HG02852 (cell line): ENCODE results near the gene PHIP.
"Not testable (repeated sequence)": the region's sequence is repeated elsewhere in the genome, so short reads cannot be mapped to it uniquely, and the experiment has no call there.

Experiments used
- ATAC-seq: cut with Tn5 transposase; IDR thresholded peaks from one replicate; pipeline ENCODE4 v1.9.1; 2021; ENCODE audit warnings: mild to moderate bottlenecking, moderate library complexity; ENCODE audit not compliant: unreplicated experiment

The PHIP gene

GRCh38 chr6:79078075-79078969, at the start of gene PHIP:
Gene PHIP, minus strand, starts transcription at chr6:79078254. Its CDS starts 186 bp downstream, at chr6:79078068.
- ATAC-seq, result peak; percentile 68

GRCh38 chr6:79127660-79128059, 49.6 kb upstream of the PHIP start:
- ATAC-seq, result no peak

DNA sequence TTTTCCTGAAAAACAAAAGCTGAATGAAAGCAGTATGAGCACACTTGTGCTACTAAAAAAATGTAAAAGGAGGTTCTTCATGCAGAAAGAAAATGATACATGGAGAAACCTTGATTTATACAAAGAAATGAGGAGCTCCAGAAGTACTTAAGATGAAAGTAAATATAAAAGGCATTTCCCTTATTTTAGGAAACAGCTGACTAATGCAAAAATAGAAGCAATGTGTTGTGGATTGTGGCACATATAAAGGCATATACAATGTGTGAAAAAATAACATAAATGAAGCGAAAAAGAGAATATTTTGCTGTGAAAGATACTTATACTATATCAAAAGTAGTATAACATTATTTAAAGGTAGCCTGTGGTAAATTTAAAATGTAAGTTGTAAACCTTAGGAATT, 41.2 kb upstream of the PHIP start:
- no peak for ATAC-seq

DNA sequence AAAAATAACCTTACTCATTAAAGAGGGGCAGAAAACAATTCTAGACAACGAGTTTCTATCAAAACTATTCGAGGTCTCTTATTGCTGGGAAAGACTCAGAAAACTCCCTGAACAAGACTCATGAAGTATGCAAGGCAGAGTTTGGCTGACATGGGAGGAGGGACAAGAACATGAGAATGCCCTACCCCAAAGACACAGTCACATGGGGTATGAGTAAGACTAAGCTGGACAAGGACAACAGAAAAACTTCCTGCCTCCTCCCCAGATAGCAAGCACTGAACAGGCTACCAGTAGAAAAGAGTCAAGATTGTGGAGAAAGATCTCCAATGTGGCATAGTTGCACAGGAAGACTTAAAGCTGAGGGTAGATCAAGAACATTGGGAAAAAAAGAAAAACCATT, 39.7 kb upstream of the PHIP start:
- no peak for ATAC-seq

DNA sequence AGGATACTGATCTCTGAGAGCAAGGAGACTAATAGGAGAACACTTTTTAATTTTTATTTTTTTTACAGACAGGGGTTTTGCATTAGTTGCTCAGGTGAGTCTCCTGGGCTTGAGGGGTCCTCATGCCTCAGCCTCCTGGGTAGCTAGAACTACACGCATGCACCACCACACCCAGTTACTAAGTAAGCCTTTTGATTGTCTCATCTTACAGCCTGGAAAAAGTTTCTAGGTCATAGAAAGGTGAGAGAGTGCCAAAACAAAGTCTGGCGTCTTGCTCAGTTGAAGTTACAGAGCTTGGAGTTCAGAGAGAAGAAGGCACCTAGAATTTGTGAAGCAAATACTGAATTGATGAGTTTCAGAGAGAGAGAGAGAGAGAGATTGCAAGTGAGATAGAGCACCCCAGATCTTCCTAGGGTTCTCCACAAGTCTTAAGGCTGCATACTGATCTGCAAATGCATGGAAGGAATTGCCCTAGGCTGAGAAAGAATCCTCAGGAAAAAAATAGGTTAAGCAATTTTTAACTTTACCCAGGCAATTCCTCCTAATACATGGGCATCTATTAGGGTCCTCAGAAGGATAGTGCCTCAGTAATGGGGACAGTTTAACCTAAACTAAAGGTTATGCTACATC, 37.6 kb upstream of the PHIP start:
- no peak for ATAC-seq

GRCh38 chr6:79111549-79111948, 33.5 kb upstream of the PHIP start:
- no peak for ATAC-seq

GRCh38 chr6:79101164-79101563, 23.1 kb upstream of the PHIP start:
- ATAC-seq, result no peak

DNA sequence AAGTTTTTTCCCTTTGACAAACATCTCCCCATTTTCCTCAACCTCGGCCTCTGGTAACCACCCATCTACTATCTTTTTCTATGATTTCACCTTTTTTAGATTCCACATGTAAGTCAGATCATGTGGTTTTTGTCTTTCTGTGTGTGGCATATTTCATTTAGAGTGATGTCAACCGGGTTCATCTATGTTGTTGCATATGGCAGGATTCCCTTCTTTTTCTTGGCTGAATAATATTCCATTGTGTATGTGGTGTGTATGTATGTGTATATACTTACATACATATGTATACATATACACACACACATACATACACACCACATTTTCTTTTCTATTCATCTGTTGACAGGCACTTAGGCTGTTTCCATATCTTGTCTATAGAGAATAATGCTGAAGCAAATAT, 22.2 kb upstream of the PHIP start:
- no peak for ATAC-seq

DNA sequence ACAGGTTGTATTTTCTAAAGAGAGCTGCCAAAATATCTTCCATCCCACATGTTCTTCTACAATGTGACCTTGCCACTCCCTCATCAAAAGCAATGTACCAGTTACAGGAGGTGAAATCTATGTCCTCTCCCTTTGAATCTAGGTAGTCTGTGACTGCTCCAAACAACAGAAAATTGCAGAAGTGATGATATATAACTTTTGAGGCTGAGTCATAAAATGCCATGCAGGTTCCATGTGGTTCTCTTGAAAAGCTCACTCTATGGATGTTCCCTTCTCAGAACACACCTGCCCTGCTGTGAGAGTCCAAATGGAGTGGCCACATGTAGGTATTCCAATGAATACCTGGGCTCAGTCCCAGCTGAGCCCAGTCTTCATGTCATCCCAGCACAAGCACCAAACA, 16.9 kb upstream of the PHIP start:
- no peak for ATAC-seq

- ATAC-seq, result not testable (repeated sequence)
Measured at GRCh38 chr6:79091801-79092200, 13.7 kb upstream of the PHIP start.

- ATAC-seq, result no peak
Measured at GRCh38 chr6:79089552-79090404, 11.7 kb upstream of the PHIP start.

DNA sequence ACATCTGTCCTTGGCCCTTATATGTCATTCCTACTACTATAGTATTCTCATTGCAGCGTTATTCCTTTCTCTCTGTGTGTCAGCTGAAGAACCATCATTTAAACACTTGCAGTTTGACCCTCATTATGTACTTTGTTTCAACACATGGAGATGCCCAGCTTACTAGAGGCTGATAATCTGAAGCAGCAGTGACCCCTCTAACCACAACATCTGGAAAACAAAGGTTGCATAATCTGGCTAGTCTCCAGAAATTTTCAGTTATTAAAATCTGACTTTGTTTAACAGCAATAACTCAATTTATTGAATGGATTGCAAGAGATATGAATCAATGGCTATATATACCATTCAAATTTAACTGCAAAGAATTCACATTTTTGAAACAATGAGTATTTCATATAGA, 6.6 kb upstream of the PHIP start:
- ATAC-seq, result no peak

DNA sequence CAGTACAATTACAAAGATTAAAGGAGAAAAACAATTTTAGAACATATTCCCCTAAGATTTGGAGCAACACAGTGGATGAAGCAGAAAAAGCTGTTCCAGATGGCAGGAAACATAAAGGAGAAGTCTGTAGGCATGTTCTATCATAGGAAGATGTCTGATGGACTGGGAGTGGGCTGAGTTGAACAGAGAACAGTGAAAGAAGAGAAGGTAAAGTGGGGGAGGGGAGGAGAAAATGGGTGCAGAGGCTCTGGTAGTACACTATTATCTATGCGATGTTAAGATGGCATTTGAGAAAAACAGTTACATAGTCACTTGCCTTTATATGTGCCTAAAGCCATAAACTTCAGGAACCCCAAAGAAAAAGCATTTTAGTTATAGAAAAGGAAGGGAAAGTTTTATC, 4.2 kb upstream of the PHIP start:
- no peak for ATAC-seq

GRCh38 chr6:79081663-79082062, 3.6 kb upstream of the PHIP start:
- ATAC-seq, result no peak

DNA sequence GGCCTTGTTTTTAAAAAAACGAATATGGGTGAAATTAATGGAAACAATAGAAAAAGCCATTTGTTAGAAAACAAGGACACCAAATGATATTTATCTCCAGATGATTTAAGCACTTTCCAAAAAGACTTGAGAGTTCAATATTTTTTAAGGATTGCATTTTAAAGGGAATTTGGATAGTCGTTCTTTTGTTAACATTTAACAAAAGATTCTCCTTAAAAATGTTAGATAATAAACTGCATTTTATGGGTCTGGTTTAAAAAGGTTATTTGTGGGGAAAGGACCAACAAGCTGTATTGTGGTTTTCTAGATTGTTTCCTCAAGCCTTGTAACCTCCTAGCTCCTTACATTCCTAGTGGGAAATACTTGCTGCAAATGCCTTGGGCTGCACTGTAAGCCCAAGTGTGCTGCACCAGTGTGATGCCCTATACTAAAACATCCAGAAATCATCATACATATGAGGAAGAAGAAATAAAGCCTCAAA, 1.5 kb upstream of the PHIP start:
- no peak for ATAC-seq

DNA sequence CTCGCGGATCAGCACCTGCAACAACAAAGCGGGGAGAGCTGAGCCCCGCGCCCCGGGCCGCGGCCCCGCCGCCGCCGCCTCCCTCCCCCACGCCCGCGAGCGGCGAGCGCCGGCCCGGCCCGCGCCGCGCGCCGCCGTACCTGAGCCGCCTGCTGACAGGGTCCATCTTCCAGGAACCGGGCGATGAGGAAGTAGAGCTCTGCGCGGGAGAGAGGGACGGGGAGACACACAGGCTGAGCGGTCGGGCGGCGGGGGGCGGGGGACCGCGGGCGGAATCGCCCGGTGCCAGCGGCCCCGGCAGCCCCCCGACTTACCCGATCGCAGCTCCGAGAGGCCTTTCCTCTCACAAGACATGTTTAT, 359 bp downstream of the PHIP start:
- ATAC-seq, result peak; percentile 24

DNA sequence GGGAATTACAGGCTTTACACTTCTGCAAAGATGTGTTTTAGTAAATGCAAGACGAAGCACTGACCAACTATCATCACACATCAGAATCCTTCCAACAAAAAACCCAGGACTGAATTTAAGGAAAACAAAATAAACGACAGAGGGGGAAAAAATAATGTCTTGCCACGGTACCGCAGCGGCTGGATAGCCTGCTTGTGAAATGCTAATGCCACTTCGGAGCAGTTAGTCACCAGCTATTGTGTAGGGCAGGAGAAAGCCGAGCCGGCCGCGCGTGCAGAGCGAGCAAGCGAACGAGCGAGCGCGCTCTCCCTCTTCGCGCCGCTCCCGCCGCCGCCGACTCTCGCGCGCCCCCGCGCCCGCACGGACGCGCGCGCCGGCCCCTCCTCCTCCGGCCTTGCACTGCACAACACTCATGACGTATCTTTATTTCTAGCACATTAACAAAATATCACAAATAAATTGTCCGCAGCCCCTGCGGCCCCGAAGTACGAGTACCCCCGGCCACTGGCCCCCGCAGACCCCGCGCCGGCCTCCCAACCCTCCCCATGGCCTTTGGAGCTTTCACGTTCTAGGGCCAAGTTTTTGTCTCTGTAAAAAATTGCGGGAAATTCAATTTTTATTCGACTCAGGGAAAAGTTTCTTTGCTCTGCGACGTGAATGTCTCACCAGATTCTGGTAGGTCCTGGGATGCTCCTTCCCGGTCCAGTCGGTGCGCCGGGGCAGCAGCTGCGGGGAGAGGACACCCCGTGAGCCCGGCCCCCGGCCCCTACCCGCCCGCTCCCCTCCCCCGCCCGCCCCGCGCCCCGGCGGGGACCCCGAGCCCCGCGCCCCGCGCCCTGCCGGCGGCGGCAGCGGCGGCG, 1.0 kb downstream of the PHIP start:
- peak; percentile 41 for ATAC-seq

GRCh38 chr6:79076160-79076559, 1.9 kb downstream of the PHIP start:
- ATAC-seq, result no peak

DNA sequence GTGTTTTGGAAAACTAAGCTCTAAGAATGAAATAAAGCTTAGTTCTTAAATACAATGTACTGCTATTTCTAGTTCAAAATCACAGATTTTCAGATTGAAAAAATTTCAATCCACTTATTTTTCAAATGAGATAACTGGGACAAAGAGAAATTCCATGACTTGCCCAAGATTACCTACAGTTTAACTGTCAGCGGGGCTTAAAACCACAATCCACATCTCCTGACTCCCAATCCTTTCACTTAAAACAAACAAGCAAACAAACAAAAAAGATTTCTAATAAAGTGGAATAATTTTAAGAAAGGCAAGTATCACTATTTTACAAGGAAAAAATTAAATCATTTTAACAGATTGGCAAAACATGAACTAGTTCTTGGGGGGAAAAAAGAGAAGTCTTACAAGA, 4.2 kb downstream of the PHIP start:
- ATAC-seq, result no peak

DNA sequence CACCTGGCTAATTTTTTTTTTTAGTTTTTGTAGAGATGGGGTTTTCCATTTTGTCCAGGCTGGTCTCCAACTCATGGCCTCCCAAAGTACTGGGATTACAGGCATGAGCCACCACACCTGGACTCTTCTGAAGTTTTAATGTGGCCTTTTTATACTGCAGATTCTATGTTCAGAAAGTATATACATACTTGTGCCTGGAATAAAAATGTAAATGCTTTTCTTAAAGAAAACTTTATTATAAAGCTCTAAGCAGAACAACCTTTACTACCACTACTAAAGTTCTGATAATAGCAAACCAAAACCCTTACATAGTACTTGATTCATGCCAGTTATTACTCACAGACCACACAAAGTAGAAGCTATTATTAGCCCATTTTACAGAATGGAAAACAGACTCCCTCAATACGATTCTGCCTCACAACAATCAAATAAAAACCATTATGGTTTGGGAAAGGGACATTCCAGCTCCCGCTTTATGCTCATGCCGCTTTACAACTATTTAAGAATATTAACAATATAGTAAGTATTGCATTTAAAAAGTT, 5.3 kb downstream of the PHIP start:
- ATAC-seq, result peak; percentile 18
